Activated T-helper 1 cell treated with Interleukin-2 at 50 U/mL for 16 hours (primary cell): Measurements from ENCODE around the gene LIPC.

ENCODE experiments used
- DNase-seq: peaks from one replicate; pipeline ENCODE4 v3.0.0-alpha.2; 2020; ENCODE audit warnings: low read depth

The LIPC gene

DNA sequence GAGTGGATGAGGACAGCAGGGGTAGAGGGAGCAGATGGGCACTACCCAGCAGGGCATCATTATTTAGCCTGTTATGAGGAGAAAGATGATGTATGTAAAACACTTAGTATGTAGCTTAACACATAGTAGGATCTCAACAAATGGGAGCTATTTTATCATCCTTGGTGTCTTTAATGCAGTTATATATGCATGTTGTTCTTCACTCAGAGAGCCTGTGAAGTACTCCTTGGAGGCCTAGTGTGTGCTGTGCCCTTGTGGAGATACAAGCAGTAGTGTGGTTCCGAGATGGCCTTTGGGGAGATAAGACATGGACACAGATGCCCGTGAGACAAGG is 124.2 kb downstream of the LIPC start:
- DNase-seq, result no peak

DNA sequence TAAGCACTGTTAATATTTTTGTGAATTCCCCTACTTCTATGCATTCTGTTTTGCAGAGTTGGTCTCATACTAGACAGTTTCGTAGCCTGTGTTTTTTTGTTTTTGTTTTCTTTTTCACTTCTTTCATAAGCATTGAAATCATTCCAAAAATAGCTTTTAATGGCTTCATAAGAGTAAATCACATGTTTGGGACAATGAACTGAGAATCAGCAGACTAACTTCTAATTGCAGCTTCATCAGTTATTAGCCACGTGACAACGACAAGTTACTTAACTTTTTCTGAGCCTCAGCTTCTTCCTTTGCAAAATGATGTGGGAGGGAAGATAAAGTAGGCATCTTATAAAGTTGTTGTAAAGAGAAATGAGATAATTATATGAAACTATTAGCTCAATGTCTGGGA is 124.8 kb downstream of the LIPC start:
- no peak for DNase-seq

DNA sequence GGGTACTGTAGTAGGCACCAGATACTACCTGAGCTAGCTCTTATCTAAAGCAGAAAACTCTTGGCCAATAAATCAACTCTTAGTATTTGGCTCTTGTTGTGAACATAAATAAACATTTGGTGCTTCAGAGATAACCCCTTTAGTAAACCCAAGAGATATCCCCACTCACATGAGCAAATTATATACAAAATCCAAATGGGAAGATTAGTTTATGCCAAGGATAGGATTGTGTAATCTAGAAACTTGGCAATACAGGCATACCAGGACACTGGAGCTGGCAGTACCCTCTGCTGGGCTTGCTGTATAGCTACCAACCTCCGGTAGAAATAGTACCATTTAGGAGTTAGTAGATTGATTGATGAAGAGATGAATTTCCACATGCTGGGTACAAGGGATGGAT is 127.0 kb downstream of the LIPC start:
- no peak for DNase-seq

DNA sequence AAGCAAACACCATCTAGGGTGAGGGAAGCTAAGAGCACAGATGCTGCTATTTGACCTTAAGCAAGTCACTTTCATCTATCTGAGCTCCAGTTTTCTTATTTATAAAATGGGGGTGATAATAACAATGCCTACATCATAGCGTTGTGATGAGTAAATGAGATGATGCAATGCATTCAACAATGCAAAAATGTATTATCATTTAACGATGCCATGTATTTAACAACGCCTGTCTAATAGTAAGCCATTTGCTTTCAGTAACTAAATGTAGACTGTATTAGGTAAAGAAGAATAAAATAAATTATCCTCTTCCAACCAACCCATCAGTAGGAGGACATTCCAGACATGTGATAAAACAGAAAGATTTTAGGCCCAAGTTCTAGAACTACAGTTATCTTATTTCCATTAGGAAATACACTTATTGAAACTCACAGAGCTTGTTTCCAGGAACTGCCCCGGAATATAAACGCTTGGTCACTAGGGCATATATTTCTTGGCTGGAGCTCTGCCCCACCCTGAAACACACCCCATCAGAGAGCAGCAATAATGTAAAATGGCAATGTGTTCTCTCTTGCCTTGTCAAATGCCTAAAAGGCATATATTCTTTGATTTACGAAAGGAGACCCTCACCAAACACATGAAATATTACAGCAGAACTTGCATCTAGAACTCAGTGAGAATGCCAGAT is 128.3 kb downstream of the LIPC start:
- DNase-seq, result no peak

DNA sequence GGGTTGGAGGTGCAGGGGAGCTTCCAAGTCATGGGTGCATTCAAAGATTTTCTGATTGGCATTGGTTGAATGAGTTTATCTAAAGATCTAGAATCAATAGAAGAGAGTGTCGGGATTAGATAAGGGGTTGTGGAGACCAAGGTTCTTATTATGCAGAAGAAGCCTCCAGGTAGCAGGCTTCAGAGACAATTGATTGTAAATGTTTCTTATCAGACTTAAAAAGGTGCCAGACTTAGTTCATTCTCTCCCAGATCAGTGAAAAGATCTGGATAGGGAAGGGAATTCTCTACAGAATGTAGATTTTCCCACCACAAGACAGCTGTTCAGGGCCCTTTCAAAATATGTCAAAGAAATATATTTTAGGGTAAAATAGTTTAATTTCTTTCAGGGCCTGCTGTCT is 129.5 kb downstream of the LIPC start:
- no peak for DNase-seq

DNA sequence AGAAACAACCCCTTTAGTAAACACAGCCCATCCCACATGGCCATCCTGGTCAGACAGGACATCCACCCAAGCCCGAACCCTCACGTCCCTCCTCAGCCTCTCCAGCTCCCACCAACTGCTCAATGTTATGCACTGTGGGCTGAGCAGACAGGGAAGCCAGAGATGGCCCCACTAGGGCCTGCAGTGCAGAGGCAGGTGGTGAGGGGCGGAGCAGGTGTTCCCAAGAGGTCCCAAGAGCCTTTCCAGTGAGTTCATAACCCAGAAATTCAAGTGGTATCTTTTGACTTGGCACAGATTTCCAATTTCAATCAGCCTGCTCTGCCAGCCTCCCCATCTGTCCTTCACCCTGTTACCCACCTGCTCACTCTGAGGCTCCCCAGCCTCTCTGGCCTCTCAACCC is 130.3 kb downstream of the LIPC start:
- DNase-seq, result no peak

DNA sequence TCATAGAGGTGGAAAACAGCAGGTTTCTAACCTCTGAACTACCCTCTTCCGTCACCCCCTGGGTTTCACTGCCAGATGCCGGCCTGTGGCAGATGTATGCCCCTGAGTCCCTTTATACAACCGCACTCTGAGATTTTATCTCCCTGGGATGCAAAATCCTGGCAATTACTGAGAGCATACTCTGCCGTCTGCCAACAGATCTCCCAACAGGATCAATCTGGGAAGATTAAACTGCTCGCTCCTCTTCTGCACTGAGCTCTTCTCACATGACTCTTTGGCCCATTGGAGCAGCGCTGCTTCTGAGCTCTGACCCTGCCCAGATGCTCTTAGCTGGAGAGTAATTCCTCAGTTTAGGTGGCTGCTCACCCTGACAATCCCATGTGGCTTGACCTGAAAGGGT is 133.2 kb downstream of the LIPC start:
- no peak for DNase-seq

DNA sequence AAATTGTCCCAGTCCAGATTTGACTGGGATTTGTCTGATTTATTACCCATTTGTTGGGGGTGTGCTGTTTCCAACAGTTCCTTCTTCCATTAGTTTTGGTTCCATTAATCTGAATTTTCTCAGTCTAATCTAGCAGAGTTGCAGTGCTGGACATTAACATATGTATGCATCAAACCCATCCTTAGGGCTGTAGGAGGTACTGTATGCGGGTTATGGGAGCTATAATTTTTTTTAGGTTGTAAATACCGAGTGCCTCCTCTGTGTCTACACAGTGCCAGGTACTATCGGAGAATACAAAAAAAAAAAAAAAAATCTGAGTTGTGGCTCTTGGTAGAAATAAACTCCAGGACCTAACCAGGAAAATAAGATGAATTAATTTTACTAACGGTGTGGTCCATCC is 133.8 kb downstream of the LIPC start:
- no peak for DNase-seq

DNA sequence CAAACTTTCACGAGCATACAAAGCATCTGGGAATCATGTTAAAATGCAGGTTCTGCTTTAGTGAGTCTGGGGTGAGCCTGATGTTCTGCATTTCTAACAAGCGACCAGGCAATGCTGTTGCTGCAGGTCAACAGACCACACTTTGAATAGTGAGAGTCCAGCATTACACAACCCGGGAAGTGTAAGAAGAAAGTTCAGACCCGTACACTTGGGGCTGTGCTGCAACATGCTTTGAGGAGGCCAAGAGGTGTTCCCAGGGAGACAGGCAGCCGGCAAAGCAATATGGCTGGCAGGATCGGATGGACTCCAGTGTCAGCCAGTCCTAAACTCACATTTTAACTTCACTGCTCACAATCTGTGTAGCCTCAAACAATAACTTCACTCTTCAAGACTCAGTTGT is 134.2 kb downstream of the LIPC start:
- DNase-seq, result no peak

DNA sequence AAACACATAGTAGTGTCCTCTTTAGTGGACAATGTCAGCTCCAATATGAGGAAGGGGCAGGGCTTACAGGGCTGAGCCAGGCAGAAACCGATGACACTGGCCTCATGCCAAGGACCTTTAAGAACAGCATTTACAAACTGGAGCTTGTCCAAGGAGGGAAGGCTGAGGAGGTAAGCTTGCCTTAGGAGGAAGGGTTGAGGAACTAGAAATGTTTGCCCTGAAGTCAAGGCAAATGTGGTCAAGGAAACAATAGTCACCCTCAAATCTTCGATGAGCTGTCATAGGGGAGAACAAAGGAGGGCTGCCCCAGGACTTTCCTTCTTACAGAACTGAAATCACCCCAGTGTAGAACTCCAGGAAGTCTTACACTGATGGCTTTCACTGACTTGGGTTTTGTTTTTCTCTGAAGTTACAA is 136.4 kb downstream of the LIPC start:
- DNase-seq, result no peak

DNA sequence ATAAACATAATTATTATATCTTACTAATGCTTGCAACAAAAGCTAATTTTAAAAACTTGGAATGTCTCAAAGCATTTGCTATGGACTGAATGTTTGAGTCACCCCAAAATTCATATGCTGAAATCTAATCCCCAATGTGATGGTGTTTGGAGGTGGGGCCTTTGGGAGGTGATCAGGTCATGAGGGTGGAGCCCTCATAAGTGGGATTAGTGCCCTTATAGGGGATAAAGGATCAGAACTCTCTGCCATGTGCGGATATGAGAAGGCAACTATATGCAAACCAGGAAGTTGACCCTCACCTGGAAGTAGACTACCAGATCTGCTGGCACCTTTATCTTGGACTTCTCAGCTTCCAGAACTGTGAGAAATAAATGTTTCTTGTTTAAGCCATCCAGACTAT is 137.7 kb downstream of the LIPC start:
- DNase-seq, result no peak

DNA sequence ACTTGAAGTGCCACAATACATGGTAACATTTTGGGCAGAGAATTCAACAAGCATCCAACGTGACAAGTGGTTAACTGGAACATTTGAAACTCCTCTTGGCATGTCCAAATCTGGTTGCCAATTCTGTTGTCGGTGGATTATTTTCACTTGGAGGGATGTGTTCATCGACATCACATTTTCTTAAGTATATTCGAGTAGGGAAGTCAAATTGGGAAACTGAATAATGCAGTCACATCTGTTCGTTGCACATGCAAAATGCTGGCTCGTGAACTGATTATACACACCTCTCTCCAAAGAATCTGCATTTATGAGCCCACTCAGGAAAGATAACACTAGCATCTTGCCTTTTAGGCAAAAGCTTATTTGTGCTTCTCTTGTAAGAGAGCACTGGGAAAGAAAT is 139.7 kb downstream of the LIPC start:
- DNase-seq, result no peak

DNA sequence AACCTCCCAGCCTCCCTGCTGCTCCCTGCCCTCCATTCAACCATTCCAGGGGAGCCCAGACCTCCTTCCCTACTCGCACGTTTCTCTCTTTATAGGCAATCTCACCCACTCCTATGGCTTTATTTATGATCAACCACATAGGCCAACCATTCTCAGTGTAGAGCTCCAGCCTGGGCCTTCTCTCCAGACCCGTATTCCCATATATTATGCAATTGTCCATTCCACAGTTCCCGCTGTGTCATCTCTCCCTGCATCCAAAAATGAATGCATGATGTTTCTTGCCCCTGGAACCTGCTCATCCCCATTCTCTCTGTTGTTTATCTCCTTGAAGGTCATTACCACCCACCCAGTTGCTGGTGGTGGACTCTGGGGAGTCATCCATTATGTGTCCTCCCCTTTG is 140.7 kb downstream of the LIPC start:
- DNase-seq, result no peak

DNA sequence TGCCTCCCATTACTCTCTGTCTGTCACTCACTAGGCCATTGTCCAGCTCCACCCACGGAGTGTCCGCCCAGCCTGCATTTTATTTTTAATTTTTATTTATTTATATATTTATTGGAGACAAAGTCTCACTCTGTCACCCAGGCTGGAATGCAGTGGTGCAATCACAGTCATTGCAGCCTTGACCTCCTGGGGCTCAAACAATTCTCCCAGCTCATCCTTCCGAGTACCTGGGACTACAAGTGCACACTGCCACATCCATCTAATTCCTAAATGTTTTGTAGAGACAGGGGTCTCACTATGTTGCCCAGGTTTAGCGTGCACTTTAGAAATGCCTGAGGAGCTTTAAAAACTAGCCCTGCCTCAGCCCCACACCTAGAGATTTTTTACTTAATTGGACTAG is 141.5 kb downstream of the LIPC start:
- no peak for DNase-seq

DNA sequence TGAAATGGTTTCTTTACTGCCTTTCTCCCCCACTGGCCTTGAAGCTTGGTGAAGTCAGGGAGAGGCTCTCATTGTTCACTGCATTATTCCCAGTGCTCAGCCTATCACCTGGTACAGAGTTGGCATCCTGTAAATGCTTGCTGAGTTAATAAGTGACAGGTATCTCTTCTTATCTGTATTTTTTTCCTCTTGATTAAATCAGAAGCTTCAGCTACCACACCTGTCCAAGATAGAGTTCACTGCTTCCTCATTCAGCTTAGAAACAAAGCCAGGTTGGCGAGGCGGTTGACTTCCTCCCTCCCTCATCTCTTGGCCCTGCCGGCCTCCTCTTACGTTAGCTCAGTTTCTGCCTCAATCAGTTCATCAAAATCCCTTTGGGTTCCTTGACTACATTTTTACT is 142.8 kb downstream of the LIPC start:
- DNase-seq, result no peak

DNA sequence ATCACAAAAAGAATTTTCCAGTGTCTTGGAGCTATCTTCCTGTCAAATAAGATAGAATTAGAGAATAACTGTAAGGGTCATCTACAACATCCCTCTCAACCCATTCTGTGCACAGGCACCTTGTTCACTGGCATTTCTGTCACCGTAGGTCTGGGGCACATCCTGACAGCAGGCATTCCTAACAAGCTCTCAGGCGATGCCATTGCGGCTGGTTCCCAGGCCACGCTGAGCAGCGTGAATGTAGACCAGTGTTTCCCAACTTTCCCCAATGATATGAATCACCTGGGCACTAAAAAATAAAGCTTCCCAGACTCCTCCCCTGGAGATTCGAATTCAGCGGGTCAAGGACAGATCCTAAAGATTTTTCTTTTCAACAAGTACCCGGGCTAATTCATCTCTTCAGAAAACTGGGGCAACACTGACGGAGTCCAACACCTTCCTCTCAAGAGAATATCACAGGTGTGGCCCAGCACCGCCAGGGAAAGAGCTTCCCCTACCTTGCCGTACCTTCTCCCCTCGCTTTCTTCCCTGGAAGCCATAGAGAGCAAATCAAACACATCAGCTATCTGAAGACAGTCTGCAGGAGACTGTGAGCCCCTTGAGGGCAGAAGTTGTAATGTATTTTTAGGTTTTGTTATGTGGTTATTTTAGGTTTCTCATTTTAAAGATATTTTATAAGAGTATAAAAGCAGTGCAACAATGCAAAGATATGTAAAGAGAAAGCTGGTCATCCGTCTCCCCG is 143.4 kb downstream of the LIPC start:
- DNase-seq, result no peak

DNA sequence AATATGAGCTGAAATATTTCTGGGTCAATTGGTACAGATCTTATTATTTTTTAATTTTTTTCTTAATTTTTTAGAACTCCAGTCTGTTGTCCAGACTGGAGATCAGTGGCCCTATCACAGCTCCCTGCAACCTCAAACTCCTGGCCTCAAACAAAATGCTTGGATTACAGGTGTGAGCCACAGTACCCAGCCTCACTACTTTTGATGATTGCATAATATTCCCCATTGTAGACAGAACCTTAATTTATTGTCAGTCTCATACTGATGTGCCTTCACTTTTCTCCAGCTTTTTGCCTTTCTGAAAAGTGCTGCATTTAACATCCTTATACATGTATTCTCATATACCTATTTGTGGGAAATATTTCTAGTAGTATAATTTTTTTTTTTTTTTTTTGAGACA is 144.9 kb downstream of the LIPC start:
- no peak for DNase-seq

DNA sequence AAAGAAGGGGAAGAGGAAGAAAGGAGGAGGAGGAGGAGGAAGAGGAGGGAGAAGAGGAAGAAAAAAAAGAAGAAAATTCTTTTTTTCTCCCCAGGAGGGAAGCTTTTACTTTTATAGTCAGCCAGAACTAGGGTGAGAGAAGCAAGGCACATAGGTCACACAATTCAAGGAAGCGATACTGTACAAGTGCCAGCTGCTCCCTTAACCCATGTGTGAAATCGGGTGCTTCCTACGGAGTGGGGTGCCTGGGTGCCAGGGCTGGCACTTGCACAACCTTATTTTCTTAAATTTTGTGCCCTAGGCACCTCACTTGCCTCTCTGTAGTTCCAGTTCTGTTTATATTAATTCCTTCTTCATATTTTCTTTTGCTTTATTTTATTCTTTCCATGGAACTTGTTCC is 150.4 kb downstream of the LIPC start:
- no peak for DNase-seq

DNA sequence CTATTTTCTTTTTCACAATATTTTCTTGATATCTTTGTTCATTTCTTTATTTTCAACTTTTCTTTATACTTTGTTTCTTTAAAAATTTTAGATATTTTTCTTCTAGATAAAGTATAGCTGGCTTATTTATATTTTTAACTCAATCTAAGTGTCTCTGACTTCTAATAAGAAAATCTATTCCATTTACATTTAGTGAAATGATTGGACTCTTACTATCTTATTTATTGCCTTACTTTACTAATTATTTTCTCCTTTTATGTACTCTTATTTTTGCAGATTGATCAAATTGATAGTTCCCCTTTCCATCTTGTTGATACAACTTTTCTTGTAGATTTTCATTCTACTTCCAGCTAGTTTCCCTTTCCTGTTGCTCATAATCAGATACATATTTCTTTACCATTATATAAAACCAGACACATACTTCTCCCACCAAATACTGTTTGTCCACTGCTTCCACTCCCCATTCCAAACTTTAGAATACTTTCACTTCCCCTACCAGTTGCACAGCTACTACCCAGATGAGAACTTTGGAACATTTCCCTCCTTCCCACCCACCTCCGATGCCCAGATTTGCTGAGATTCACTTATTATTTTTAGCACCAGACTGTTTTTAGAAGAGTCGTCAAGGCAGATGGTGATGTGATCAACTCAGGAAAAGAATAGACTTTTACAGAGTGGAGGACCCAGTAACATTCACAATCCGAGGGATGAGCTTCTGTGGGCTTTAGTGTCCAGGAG is 151.5 kb downstream of the LIPC start:
- no peak for DNase-seq

DNA sequence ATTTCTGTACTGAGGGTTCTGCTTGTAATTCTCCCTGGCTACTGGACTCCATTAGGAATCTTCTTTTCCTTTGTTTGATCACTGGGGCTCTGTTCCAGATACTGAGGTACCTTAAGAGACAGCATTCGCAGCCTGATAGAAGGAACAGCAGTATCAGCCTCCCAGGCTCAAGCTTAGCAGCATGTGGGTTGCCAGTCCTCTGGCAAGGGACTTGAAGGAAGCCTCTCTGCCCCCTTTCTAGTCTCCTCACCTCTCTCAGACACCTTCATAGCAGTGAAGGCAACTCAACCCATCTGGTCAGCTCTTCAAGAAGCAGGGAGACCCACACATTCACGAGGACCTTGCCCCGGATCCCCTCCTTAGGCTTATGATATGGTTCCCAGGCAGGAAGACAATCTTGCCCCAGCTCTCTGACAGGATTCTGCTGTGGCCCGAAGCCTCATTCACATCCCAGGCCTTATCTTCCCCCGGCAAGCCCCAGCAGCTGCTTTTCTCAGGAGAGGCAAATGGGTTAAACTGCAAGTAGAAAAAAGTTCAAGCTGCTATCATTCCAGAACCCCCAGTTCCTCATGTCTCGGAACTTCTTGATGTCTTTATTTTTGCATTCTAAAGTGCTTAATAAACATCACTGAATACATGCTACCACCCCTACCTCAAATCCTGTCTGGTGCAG is 153.1 kb downstream of the LIPC start:
- no peak for DNase-seq

DNA sequence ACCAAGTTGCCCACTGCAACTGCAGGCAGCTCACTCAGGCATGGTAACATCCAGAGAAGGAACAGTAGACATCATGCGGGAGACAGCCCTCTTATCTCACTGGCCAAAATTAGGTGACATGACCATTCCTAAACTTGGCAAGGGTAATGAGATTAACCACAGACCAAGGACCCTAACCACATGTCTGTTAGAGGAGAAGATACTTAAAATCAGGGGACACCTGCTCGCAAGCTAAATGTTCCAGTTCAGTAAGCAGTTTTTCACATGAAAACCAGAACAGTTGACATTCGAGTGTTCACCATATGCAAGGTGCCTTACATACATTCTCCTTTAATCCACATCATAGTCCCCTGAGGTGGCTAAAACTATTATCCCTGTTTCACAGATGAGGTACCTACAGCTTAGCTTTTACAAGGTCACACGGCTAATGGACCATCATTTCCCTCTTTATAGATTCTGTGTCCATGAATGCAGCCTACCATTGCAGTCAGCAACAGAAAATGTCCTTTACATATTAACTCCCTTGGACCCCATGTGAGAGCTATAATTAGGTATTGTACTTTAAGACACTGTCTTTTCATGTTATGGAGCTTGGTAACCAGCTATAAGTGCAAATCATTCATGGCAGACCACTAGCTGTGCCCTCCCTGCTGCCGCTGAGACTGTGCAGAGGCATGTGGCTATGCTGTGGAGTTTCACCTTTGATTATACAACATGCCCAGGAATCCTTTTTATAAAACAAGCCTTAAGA is 154.1 kb downstream of the LIPC start:
- DNase-seq, result no peak

DNA sequence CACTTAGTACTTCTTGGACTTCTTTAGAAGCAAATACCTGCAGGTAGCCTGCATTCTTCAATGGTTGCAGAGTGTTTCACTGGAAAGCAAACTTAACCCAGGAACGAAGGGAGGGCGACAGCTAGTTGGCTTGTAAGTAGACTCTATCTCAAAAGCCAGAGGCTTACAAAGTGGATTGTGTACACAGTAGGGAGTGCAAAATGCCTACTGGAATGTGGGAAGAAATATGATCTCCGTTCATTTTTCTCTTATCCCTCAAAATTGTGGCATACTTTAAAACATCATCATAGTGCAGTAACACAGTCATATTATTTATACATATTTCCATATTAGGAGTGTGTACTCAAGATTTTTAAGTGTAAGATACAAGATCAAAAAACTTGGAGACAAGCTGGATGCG is 155.7 kb downstream of the LIPC start:
- DNase-seq, result no peak
